HG03571 (cell line): ENCODE data around the gene CACHD1.

Experiments used
- ATAC-seq: cut with Tn5 transposase; IDR thresholded peaks from one replicate; pipeline ENCODE4 v1.9.1; 2021; ENCODE audit not compliant: unreplicated experiment

CACHD1 gene

GRCh38 chr1:64545118-64545843 lies 75.4 kb downstream of the CACHD1 start:
- no peak for ATAC-seq

GRCh38 chr1:64546013-64546412 lies 76.1 kb downstream of the CACHD1 start:
- no peak for ATAC-seq

GRCh38 chr1:64549464-64550239 lies 79.7 kb downstream of the CACHD1 start:
- no peak for ATAC-seq

DNA sequence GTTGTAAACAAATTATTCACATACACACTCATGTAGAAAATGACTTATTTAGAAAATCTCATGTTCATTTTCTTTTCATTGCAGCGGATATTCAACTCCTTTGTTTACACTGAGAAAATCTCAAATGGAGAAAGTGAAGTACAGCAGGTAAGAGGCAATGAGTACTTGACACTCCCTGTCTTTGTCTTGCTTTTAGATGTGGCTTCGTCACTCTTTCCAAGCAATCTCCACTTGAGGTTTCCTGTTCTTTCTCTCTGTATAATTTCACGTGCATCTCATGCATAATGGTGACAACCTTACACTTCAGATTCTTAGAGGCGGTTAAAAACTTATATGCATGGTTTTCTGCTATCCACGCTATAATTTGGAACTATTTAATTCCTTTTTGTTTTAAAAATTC lies 80.6 kb downstream of the CACHD1 start:
- no peak for ATAC-seq

GRCh38 chr1:64550946-64551605 lies 81.1 kb downstream of the CACHD1 start:
- no peak for ATAC-seq

- ATAC-seq, result no peak
Observed at GRCh38 chr1:64553285-64553684, 83.4 kb downstream of the CACHD1 start.

DNA sequence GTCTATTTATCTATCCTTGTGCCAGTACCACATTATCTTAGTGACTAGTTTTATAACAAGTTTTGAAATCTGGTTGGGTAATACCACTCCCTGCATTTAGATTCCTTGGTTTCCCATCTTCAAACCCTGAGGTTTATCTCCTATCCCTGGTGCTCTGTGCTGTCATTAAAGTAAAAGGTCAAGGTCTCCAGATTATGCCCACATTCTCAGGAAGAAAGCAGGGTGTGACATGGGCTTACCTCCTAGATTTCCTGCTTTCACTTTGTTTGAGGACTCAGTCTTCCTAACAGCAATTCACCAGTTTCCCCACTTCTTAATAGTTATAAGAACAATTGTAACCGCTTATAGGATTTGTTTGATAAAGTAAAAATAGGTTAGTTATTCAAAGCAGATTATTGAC lies 86.0 kb downstream of the CACHD1 start:
- no peak for ATAC-seq

DNA sequence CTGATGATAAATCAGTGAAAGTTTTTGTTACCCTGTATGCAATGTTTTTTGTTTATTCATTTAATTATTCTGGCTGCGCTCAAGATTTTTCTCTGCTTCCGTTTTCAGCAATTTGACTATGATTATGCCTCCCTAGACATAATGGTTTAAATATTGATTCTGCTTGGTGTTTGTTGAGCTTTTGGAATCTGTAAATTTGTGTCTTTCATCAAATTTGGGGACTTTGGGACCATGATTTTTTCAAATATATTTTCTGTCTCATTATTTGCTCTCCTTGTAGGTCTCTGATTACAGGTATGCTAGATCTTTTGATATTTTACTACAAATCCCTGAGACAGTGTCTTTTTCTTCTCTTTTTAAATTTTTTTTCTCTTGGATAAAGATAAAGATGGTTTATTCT lies 92.1 kb downstream of the CACHD1 start:
- no peak for ATAC-seq

DNA sequence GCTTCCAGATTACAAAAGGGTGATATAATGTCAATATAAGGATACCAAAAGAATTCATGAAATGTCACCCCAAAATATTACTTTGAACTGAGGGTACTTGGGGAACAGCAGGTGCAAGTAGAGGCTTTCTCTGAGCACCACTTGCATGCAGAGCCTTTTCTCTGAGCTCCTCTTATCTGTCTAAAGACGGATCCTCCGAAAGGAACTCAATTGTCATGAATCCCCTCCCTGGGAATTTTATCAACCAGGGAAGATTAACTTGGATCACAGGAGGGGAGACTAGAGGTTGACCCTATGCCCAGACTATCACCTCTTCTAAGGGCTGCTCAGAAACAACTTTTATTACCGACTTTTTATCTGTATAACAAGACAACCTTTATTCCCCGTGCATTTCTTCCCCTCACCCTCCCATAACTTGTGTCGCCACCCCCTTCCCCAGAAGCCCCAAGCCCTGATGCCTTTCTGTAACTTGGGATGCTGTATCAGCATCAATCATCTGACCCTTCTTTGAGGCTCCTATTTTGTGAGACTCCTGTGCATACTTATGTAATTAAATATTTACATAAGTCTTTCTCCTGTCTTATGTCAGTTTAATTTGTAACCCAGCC lies 94.1 kb downstream of the CACHD1 start:
- no peak for ATAC-seq

DNA sequence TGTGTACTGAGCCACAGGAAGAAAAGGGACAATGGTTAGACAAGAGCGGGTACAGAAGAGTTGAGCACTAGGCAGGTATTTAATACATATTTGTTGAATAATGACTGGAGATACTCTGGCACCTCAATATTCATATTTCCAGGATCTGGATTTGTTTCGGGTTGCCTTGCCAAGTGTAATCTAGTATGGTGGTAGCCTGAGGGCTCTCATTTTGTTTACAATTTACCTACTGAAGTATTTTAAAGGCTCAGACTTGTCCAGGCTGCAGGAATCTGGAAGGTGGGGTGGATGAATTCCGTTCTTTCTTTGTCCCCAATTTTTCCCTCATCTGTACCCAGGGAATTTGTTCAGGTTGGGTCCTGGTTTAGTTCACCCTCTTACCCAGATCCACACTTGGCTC lies 95.0 kb downstream of the CACHD1 start:
- no peak for ATAC-seq

- no peak for ATAC-seq
Observed at GRCh38 chr1:64567426-64568170, 97.7 kb downstream of the CACHD1 start.

GRCh38 chr1:64568171-64568450 lies 98.2 kb downstream of the CACHD1 start:
- ATAC-seq, result no peak

DNA sequence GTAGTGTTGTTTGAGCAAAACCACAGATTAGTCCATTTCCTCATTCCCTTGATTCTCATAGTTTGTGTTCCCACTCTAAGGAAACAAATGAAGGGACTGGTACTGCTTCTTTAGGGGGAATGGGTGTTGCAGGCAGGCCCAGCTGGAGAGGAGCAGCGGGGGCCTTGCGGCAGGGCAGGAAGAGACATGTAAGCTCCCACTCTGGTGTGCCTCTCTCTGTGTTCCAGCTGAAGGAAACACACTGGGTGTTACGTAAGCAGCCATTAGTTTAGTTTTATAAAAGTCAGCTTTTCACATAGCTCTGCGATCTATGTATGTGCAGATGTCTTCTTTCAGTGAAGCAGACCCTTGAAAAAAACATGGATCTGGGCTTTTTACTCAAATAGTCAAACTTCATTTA lies 99.5 kb downstream of the CACHD1 start:
- no peak for ATAC-seq

GRCh38 chr1:64570267-64570855 lies 100.4 kb downstream of the CACHD1 start:
- no peak for ATAC-seq

- ATAC-seq, result no peak
Observed at GRCh38 chr1:64572222-64572900, 102.4 kb downstream of the CACHD1 start.

DNA sequence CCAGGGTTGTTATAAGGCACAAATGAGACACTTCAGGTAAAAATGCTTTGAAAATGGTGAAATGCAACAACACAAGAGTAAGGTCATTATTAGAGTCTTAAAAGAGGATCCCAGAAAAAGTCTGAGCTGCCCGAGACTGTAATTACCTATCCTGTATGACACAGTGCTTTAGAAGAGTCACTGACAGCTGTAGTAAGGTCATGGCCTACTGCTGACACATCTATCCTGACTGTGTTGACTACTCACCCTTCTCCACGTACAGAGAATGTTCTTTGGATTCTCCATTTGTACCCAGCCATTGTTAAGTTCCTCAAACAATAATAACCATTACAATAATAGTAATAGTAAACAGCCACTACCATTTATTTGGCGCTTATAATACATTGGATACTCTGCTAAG lies 104.4 kb downstream of the CACHD1 start:
- no peak for ATAC-seq

GRCh38 chr1:64575881-64576676 lies 106.2 kb downstream of the CACHD1 start:
- ATAC-seq, result no peak

GRCh38 chr1:64578270-64578973 lies 108.5 kb downstream of the CACHD1 start:
- ATAC-seq, result no peak

DNA sequence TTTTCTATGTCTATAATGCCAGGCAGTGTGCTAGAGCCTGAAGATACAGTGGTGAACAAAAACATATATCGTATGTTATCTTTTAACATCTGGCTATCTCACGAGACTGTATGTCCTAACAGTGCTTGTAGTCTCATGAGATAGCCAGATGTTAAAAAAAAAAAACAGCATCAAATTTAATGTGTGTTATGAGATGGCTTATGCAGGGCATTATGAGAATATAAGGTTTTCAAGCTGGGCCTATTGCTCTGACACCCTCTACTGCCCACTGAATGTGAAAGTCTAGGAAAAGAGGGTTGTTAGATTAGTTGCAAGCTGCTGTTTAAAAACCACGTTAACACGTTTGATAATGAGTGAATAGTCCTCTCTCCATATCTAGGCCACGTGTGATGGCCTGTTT lies 109.8 kb downstream of the CACHD1 start:
- no peak for ATAC-seq
